ENCODE measurements around the gene ATP9B.

ATP9B gene

GRCh38 chr18:79334496-79335233 lies 265.5 kb downstream of the ATP9B start:
- DNase-seq: no peak

- no peak for DNase-seq
Measured at GRCh38 chr18:79335833-79336360, 266.7 kb downstream of the ATP9B start.

GRCh38 chr18:79336556-79337142 lies 267.5 kb downstream of the ATP9B start:
- DNase-seq: no peak

- DNase-seq: no peak
Measured at GRCh38 chr18:79337184-79337583, 268.0 kb downstream of the ATP9B start.

- DNase-seq: no peak
Measured at GRCh38 chr18:79337620-79338019, 268.4 kb downstream of the ATP9B start.

- DNase-seq: no peak
Measured at GRCh38 chr18:79339094-79339908, 270.1 kb downstream of the ATP9B start.

GRCh38 chr18:79343567-79344207 lies 274.5 kb downstream of the ATP9B start:
- DNase-seq: no peak

- DNase-seq: no peak
Measured at GRCh38 chr18:79344208-79344581, 275.0 kb downstream of the ATP9B start.

- DNase-seq: no peak
Measured at GRCh38 chr18:79345366-79345765, 276.2 kb downstream of the ATP9B start.

- DNase-seq: no peak
Measured at GRCh38 chr18:79345981-79346380, 276.8 kb downstream of the ATP9B start.

- DNase-seq: no peak
Measured at GRCh38 chr18:79348066-79348465, 278.9 kb downstream of the ATP9B start.

GRCh38 chr18:79352432-79352831 lies 283.2 kb downstream of the ATP9B start:
- DNase-seq: no peak

- DNase-seq: no peak
Measured at GRCh38 chr18:79353267-79353666, 284.1 kb downstream of the ATP9B start.

GRCh38 chr18:79354350-79354749 lies 285.2 kb downstream of the ATP9B start:
- no peak for DNase-seq

GRCh38 chr18:79355433-79356335 lies 286.5 kb downstream of the ATP9B start:
- no peak for DNase-seq

- DNase-seq: no peak
Measured at GRCh38 chr18:79356435-79356834, 287.2 kb downstream of the ATP9B start.

- no peak for DNase-seq
Measured at GRCh38 chr18:79360933-79361332, 291.7 kb downstream of the ATP9B start.

GRCh38 chr18:79361766-79362522 lies 292.8 kb downstream of the ATP9B start:
- DNase-seq: peak; percentile 37

GRCh38 chr18:79365701-79366100 lies 296.5 kb downstream of the ATP9B start:
- DNase-seq: peak; percentile 12

- peak; percentile 92 for DNase-seq
Measured at GRCh38 chr18:79366177-79367094, 297.2 kb downstream of the ATP9B start.
